GM19395 (cell line): Measurements from ENCODE around the gene ZSWIM4.
"Not testable (repeated sequence)": the region's sequence is repeated elsewhere in the genome, so short reads cannot be mapped to it uniquely, and the experiment has no call there.

ENCODE experiments used
- ATAC-seq: cut with Tn5 transposase; IDR thresholded peaks from one replicate; pipeline ENCODE4 v1.9.1; 2021; ENCODE audit warnings: mild to moderate bottlenecking, moderate library complexity; ENCODE audit not compliant: unreplicated experiment

ZSWIM4 gene

GRCh38 chr19:13774217-13775191 lies 20.7 kb upstream of the ZSWIM4 start, which contains the start of gene C19orf53:
C19orf53 (plus strand) TSS chr19:13774456; CDS start chr19:13774478, 22 bp downstream.
- ATAC-seq: peak; percentile 87

DNA sequence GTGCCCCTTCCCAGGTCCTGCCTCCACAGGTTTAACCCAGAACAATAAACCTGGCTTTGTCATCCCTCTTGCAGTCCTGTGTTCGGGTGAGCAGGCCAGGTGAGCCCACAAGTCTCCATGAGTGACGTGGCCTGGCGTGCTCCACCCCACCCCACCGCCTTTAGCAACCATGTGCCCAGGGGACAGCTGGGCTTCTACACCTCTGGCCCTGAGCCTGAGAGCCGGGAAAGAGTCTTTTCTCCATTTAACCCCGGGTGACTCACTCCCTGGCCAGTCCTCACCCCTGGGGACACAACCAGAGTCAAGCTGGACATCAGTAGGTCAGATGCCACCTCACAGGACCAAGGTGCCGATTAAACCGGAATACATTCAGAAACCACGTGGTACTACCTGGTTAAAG lies 16.8 kb upstream of the ZSWIM4 start:
- no peak for ATAC-seq

DNA sequence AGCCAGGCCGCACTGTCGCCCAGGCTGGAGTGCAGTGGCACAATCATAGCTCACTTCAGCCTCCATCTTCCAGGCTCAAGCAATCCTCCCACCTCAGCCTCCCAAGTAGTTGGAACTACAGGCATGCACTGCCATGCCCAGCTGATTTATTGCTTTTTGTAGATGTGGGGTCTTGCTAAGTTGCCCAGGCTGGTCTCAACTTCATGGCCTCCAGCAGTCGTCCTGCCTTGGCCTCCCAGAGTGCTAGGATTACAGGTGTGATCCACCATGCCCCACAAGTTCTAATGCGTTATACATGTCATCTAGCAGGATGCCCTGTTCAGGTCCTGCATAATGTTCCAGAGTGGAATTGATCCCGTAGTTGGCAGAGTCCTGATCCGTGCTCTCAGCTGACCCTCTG lies 16.4 kb upstream of the ZSWIM4 start:
- no peak for ATAC-seq

DNA sequence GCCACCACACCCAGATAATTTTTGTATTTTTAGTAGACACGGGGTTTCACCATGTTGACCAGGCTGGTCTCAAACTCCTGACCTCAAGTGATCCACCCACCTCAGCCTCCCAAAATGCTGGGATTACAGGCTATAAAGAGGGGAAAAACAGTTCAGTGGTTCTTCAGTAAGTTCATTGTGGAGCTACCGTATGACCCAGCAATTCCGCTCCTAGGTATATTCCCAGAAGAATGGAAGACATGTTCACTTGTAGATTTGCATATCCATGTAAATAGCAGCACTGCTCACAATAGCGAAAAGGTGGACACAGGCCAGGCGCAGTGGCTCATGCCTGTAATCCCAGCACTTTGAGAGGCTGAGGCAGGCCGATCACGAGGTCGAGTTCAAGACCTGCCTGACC lies 15.4 kb upstream of the ZSWIM4 start:
- not testable (repeated sequence) for ATAC-seq

- no peak for ATAC-seq
Measured at GRCh38 chr19:13781547-13781946, 13.7 kb upstream of the ZSWIM4 start.

GRCh38 chr19:13782537-13782936 lies 12.7 kb upstream of the ZSWIM4 start:
- ATAC-seq: no peak

GRCh38 chr19:13783565-13784500 lies 11.4 kb upstream of the ZSWIM4 start:
- ATAC-seq: no peak

DNA sequence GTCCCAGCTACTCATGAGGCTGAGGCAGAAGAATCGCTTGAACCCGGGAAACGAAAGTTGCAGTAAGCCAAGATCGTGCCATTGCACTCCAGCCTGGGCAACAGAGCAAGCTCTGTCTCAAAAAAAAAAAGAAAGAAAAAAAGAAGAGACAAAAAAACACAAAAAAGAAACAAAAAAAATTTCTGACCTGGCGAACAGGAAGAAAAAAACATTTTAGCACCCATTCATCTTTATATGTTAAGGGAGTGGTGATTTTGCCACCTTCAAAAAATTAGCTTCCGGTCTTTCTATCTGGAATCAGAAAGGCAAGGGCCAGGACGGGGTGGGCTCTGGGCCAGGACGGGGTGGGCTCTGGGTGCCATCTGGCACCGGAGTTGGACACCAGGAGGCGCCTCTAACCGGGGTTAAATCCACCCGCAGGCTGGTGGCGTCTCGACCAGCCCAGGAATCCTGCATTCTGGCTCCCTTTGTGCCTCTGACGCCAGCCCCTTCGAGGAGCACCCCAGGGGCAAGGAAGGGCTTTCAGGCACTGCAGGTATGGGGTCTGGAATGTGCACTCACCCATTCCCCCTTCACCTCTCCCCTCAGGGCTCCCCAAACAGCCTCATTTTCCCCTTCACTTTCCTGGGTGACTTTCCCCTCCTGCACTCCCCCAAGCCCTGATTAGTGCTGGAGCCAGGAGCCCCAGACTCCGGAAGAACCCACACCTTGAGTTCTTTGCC lies 10.4 kb upstream of the ZSWIM4 start:
- no peak for ATAC-seq

- ATAC-seq: no peak
Measured at GRCh38 chr19:13788991-13789390, 6.3 kb upstream of the ZSWIM4 start.

- ATAC-seq: no peak
Measured at GRCh38 chr19:13790354-13790753, 4.9 kb upstream of the ZSWIM4 start.

DNA sequence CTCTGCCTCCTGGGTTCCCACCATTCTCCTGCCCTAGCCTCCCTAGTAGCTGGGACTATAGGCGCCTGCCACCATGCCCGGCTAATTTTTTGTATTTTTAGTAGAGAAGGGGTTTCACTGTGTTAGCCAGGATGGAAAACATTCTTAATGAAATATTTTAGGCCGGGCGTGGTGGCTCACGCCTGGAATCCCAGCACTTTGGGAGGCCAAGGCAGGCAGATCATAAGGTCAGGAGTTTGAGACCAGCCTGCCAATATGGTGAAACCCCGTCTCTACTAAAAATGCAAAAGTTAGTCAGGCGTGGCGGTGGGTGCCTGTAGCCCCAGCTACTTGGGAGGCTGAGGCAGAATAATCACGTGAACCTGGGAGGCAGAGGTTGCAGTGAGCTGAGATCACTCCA lies 1.9 kb upstream of the ZSWIM4 start:
- ATAC-seq: not testable (repeated sequence)

- ATAC-seq: no peak
Measured at GRCh38 chr19:13794398-13794756, 866 bp upstream of the ZSWIM4 start.

DNA sequence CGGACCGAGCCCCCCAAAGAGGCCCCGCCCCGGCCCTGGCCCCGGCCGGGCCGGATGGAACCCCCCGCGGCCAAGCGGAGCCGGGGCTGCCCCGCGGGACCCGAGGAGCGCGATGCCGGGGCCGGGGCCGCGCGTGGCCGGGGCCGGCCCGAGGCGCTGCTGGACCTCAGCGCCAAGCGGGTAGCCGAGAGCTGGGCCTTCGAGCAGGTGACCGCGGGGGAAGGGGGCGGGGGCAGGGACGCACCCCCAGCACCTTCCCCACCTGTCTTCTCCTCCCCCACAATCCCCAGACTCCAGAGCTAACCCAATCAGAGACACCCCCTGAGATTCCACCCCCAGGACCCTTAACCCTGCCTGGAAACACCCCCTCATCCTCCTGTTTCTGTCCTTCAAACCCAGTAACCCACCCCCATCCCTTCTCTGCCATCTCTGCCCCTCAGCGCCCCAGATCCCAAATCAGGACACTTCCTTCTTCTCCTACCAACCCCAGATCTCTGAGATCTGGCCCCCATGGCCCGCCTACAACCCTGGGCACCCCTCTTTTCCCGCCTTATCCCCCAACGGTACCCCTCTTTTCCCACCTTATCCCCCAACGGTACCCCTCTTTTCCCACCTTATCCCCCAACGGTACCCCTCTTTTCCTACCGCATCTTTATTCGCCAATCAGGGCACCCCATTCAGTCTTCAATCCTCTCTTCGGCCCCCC lies 505 bp downstream of the ZSWIM4 start:
- ATAC-seq: peak; percentile 20

DNA sequence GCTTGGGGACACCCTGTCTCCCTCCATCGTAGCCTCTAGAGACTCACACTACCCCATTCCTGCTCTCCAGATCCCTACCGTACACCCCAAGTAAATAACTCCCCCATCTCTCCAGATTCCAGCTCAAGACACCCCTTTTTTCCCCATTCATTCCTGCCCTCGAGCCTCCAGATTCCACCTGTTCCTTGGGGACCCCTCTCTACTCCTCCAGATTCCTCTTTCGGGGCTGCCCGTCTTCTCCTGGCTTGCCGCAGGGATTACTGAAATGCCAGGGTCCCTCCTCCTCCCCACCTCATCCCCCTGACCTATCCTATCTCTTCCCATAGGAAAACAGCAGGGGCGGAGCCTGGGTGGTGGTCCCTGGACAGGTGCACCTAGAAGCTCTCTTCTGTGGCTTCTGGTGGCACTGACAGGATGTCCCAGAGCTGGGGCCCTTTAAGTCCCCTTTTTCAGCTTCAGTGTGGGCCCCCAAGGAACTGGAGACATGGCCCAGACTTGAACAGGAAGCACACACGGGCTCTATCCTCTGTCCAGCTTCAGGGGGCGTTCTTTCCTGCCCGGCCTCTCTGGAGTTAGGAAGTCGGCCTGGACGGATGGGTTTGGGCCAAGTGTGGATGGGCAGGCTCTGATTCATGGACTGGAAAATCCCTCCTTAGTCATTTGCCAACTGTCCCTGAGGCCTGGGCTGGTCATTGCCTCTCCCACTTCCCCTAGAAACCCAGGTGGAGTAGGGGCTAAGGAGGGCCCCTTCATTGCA lies 1.2 kb downstream of the ZSWIM4 start:
- no peak for ATAC-seq

DNA sequence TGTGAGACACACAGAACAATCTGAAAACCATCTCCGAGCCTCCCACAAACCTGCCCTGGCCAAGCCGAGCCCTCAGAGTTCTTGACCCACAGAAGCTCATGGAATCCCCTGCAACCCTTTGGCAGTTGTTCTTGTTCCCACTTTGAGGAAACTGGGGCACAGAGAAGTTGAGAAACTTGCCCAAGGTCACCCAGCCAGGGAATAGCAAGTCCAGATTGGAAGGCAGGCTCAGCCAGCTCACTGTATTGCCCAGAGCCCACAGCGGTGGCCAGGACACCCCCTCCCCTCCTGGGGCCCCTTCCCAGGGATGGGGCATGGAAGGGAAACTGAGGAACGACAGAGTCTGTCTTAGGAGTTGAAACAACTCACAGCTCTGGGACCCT lies 1.8 kb downstream of the ZSWIM4 start:
- ATAC-seq: no peak

GRCh38 chr19:13797870-13798269 lies 2.6 kb downstream of the ZSWIM4 start:
- ATAC-seq: no peak

DNA sequence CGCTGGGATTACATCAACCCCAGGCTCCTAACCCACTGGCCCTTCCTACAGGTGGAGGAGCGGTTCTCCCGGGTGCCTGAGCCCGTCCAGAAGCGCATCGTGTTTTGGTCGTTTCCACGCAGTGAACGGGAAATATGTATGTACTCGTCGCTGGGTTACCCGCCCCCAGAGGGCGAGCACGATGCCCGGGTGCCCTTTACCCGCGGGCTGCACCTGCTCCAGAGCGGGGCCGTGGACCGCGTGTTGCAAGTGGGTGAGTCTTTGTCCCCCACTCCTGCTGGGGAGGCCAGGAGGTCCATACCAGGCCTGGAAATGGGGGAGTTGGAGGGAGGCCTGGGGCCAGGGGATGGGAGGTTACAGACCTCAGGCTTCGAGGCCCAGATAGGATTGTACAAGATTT lies 4.4 kb downstream of the ZSWIM4 start:
- no peak for ATAC-seq

GRCh38 chr19:13803038-13803437 lies 7.8 kb downstream of the ZSWIM4 start:
- no peak for ATAC-seq

- ATAC-seq: no peak
Measured at GRCh38 chr19:13804830-13805683, 9.8 kb downstream of the ZSWIM4 start.
